Measurements from ENCODE around the gene KRTAP10-4. TPM values are rescaled to one million over a fixed set of nuclear protein-coding genes. Genes with fewer than 3 reads are reported as not detected.
"Not testable (repeated sequence)": the region's sequence is repeated elsewhere in the genome, so short reads cannot be mapped to it uniquely, and the experiment has no call there.

The KRTAP10-4 gene
- total RNA-seq, 1 donor from 2014 or later = not detected

- DNase-seq (ENCODE audit: low spot score) = no peak
Measured at GRCh38 chr21:44557491-44558328, 15.8 kb upstream of the KRTAP10-4 start.

DNA sequence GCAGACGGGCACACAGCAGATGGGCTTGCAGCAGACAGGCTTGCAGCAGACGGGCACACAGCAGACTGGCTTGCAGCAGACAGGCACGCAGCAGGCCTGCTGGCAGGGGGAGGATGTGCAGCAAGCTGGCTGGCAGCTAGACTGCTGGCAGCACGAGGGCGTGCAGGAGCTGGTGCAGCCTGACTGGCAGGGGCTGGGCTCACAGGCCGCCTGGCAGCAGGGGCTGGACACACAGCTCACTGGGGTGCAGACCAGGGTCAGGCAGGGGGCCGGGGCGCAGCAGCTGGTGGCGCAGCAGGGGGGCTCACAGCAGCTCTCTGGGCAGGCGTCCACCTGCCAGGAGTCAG, 15.2 kb upstream of the KRTAP10-4 start:
- DNase-seq (ENCODE audit: low spot score) = not testable (repeated sequence)

DNA sequence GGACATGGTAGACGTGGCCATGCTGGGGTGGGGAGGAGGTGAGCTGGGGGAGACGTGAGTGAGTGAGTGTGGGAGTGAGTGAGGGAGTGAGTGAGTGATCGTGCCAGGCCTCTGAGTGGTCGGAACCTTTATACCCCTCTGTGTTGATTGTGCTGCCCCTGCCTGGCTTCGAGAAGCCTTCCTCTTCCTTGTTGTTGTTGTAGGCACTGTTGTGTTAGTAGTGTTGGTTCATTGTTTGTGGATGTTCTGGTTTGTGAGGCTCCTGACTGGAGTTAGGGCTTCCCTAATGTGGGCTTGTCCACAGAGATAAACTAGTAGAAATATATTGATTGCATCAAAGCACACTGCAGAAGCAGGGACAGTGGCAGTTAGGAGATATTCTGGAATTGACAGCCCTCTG, 14.8 kb upstream of the KRTAP10-4 start, which contains the start of gene KRTAP10-3:
Gene KRTAP10-3, minus strand, starts transcription at position 101 of the 400 bp plus-strand sequence. Its CDS starts 80 bp downstream, at position 21.
- no peak for DNase-seq (ENCODE audit: low spot score)

GRCh38 chr21:44564099-44564498, 9.4 kb upstream of the KRTAP10-4 start:
- no peak for DNase-seq (ENCODE audit: low spot score)

GRCh38 chr21:44564886-44565598, 8.5 kb upstream of the KRTAP10-4 start:
- DNase-seq (ENCODE audit: low spot score) = no peak

DNA sequence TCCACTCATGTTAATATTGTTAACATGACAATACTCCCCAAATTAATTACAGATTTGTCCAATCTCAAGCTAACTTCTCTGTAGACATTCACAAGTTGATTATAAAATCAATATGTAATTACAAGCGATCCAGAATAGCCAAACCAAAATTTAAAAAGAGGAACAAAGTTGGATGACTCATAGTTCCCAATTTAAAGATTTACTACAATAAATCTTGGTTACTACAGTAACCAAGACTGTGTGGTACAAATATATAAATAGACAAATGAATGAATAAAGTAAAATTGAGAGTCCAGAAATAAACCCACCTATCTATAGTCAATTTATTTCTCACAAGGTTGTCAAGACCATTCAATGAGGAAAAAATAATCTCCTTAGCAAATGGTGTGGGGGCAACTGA, 7.1 kb upstream of the KRTAP10-4 start:
- no peak for DNase-seq (ENCODE audit: low spot score)

- no peak for DNase-seq (ENCODE audit: low spot score)
Measured at GRCh38 chr21:44567481-44568171, 5.9 kb upstream of the KRTAP10-4 start.

DNA sequence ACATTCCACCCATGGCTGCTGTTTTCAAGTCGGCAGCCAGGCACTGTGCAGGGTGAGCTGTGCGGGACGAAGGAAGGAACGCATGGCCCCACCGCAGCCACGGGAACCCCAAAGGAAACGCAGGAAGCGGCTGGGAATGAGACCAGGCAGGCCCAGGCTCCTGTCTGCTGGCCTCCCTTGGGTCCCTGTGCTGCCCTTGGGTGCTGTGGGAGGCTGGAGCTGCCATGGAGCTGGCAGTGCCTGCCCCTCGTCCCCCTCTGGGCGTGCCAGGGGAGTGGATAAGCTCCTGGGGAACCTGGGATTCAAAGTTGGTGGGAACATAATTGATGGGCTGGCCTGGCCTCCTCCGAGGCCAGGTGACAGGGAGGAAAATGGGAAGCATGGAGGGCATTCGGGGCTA, 5.3 kb upstream of the KRTAP10-4 start:
- no peak for DNase-seq (ENCODE audit: low spot score)

DNA sequence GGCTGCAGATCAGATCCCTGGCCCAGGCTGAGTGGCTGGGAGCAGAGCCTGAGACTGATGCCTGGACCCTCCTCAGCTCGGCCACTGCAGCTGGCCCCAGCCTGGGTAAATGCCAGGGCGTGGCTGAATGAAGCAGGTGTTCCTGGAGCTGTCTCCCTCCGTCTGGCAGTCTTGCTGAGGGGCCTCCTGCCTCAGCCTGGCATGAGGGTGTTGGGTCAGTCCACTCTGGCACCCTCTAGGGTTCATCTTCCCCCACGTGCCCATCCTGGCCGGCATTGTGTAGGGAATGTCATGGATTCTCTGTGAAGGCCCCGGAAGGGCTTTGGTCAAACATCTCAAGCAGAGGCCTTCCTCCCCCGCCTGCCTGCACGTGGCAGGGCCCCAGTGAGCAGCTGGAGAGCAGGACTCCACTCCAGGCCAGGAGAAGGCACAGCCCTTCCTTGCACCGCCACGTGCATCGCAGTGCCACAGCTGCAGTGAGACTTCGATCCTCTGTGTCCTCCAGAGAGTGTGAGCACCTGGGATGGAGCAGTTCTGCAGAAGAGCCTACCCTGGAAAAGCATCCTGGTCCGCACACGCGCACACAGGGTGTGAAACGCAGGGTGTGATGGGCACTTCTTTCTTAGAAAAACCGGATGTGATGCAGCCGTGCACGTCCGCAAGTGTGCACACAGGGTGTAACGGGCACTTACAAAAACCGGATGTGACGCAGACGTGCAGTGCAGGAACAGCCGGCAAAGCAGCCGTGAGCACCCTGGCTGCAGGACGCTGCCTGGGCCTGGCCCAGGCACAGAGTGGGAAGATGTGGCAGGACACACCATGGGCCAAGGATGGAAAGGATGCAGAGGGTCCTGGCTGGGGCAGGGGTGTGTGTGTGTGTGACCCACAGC, 4.6 kb upstream of the KRTAP10-4 start:
- DNase-seq (ENCODE audit: low spot score) = no peak

DNA sequence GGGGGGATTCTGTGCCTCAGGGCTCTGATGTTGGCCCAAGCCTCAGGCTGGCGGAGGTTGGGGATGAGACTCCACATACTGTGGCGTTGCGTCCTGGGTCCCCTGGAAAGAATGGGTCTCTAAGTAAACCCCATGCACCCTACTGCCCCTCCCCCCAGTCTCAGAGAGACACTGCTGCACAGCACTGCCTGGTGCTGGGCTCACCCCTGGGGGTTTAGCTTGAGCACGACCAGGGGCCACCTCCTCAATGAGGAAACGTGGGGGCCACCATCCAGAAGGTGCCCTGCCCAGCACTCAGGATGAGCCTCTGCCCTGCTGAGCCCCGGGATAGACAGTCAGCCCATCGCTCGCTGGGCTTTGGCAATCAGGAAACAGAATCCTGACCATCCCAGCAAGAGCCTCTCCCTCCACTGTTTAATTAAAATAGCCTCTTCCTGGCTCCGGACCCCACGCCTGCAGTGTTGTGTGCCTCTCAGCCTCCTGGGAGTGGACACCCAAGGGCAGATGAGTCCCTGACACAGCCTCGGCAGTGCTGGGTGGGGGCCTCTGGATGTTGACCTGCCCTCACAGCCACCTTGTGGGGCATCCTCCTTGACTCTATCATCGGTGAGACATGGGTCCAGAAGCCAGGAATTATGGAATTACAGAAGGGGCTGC, 3.5 kb upstream of the KRTAP10-4 start:
- no peak for DNase-seq (ENCODE audit: low spot score)

DNA sequence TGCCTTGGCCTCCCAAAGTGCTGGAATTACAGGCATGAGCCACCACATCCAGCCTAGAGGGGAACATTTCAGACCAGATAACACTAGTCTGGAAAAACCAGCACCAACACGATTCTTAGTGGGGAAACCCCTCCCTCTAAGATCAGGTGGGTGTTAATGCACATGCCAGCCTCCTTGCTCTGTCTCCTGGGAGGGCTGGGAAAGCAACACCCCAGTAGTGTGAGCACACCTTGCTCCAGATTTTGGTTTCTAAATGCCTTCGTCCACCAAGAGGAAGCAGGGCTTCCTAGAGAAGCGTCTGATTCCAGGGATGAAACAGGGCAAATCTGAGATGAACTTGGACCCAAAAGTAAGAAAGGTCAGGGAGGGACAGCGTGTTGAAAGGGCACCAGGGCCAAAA, 2.2 kb upstream of the KRTAP10-4 start:
- no peak for DNase-seq (ENCODE audit: low spot score)

GRCh38 chr21:44571844-44572782, 1.4 kb upstream of the KRTAP10-4 start:
- DNase-seq (ENCODE audit: low spot score) = peak; percentile 9

DNA sequence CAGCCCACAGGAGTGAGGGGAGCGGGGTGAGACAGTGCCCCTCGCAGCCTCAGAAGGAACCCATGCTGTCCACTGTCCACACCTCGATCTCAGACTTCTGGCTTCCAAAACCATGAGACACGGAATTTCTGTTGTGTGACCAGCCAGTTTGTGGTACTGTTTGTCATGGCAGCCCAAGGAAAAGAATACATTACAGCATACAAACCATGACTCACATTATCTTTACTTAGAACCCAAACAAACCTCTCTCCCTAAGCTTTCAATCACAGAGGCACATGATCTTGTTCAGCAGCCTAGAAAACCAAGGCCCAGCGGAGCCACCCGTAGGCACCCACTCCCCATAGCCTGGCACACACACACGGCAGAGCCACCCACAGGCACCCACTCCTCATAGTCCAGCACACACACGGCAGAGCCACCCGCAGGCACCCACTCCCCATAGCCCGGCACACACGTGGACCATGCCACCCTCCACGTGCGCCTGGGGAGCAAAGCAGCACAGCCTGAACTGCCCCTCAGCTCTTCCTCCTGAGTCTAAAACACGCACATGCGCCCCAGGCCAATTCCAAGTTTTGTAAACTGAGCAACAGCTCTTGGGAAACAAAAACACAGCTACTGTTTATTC, 458 bp upstream of the KRTAP10-4 start:
- no peak for DNase-seq (ENCODE audit: low spot score)

- peak; percentile 76 for DNase-seq (ENCODE audit: low spot score)
Measured at GRCh38 chr21:44574457-44575306, 1.2 kb downstream of the KRTAP10-4 start.

- DNase-seq (ENCODE audit: low spot score) = no peak
Measured at GRCh38 chr21:44575307-44576024, 1.9 kb downstream of the KRTAP10-4 start.

DNA sequence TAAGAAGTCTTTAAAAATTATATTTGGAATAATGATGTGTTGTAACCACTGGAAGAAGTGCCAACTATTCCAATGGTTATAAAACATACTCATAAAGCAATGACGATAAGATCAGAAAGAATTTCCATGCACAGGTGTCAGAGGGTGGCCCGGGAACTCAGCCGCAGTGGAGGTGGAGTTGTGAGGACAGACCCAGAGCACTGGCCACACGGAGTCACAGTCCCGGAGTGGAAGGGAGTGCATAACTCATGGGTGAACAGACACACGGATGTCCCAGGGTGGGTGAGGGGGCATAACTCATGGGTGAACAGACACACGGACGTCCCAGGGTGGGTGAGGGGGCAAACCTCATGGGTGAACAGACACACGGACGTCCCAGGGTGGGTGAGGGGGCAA, 2.5 kb downstream of the KRTAP10-4 start:
- no peak for DNase-seq (ENCODE audit: low spot score)

GRCh38 chr21:44578371-44579055, 5.0 kb downstream of the KRTAP10-4 start:
- DNase-seq (ENCODE audit: low spot score) = no peak
